ENCODE measurements around the gene IL15.

- TF ChIP-seq CTCF (IDR thresholded peaks at IDR 0.05) = no peak
- no peak for TF ChIP-seq POLR2A (IDR thresholded peaks at IDR 0.05)
Observed at GRCh38 chr4:141642711-141643110, 6.3 kb downstream of the IL15 start.
